Activated CD4-positive, alpha-beta T cell treated with anti-CD3 and anti-CD28 coated beads, Interleukin-2, amount 10 ng/mL, durations not matched to agents 24 days and 14 days (primary cell): ENCODE measurements around the gene SMIM9. TPM values are rescaled to one million over a fixed set of nuclear protein-coding genes. Genes with fewer than 3 reads are reported as not detected.
A peak's percentile ranks its signal among the peaks of the same experiment; 100 is the strongest.
"Not testable (repeated sequence)": the region's sequence is repeated elsewhere in the genome, so short reads cannot be mapped to it uniquely, and the experiment has no call there.

Experiments
- DNase-seq: peaks from one replicate; pipeline ENCODE4 v3.0.0; 2022
- H3K27ac Mint-ChIP-seq: one replicate; pipeline ENCODE4 v1.8.0; 2022; ENCODE audit warnings: mild to moderate bottlenecking, mixed read lengths
- H3K27me3 Mint-ChIP-seq: one replicate; pipeline ENCODE4 v1.8.0; 2022; ENCODE audit warnings: mixed read lengths
- H3K36me3 Mint-ChIP-seq: one replicate; pipeline ENCODE4 v1.8.0; 2022; ENCODE audit warnings: low read depth, mild to moderate bottlenecking, mixed read lengths
- H3K4me1 Mint-ChIP-seq: one replicate; pipeline ENCODE4 v1.8.0; 2021; ENCODE audit warnings: mixed read lengths
- H3K4me3 Mint-ChIP-seq: one replicate; pipeline ENCODE4 v1.8.0; 2022; ENCODE audit warnings: mild to moderate bottlenecking, moderate library complexity, mixed read lengths
- H3K9me3 Mint-ChIP-seq: one replicate; pipeline ENCODE4 v1.8.0; 2021; ENCODE audit warnings: mixed read lengths
- intact Hi-C: fragments of 100-400 bp; cut with micrococcal nuclease; formaldehyde crosslinking; loops from one replicate; pipeline ENCODE4 v1.15.1; 2023
- total RNA-seq: library from RNA; stranded (reverse); gene quantifications from 2 replicates; pipeline ENCODE4 v1.2.3, GENCODE V29; 2022

The SMIM9 gene
- total RNA-seq: not detected in 2 replicates

DNA sequence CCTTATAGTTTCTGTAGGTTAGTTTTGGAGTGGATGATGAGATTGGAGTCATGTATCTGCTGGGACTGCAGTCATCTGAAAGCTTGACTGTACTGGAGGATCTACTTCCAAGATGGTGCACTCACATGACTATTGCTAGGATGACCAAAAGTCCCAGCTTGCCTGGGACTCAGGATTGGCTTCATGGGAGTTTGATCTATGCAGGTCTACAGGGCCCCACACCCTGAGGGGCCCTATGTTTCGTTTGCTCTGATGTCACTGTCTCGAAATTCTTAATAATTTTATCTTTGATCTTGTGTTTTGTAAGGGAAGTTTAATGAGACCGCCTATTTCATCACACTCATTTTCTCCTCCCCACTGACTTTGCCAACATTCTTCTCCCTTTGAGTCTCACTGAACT, at the start of gene SMIM9:
SMIM9 (minus strand) TSS at position 101 of the 400 bp plus-strand sequence. CDS start 3,806 bp downstream, outside the sequence.
- DNase-seq: no peak
- intact Hi-C loops: no loop called here
- H3K27me3 Mint-ChIP-seq: no peaks in the 10 kb centered on the region
- H3K36me3 Mint-ChIP-seq: no peaks in the 10 kb centered on the region
- H3K4me3 Mint-ChIP-seq: no peak within 1 kb of the TSS
- H3K9me3 Mint-ChIP-seq: no peaks in the 10 kb centered on the region
- no peak within 1 kb of the TSS for H3K27ac Mint-ChIP-seq
- H3K4me1 Mint-ChIP-seq: peaks cover 7% of the 10 kb centered on the region

DNA sequence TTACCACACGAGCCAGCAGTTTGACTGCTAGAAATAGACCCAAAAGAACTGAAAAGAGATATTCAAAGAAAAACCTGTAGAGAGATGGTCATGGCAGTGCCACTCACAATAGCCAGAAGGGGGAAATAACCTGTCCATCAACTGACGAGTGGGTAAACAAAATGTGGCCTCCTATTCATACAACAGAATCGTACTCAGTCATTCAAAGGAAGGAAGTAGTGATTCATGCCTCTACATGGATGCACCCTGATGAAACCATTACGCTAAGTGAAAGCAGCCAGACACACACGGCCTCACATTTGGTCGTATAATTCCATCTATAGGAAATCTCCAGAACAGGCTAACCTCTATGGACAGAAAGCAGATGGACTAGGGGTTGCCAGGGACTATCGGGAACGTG, 49.6 kb upstream of the SMIM9 start:
- H3K4me3 Mint-ChIP-seq, H3K9me3 Mint-ChIP-seq, H3K4me1 Mint-ChIP-seq, H3K27me3 Mint-ChIP-seq, intact Hi-C loops, DNase-seq, H3K36me3 Mint-ChIP-seq, H3K27ac Mint-ChIP-seq: not testable (repeated sequence)

DNA sequence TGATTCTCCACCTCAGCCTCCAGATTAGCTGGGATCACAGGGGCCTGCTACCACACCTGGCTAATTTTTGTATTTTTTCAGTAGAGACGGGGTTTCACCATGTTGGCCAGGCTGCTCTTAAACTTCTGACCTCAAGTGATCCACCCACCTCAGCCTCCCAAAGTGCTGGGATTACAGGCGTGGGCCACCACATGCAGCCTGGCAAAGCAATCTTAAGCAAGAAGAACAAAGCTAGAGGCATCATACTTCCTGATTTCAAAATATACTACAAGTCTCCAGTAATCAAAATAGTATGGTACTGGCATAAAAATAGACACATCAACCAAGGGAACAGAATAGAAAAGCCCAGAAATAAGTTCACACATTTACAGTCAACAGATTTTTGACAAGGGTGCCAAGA, 38.9 kb upstream of the SMIM9 start:
- H3K36me3 Mint-ChIP-seq: peaks cover 2% of the 10 kb centered on the region
- no peak for DNase-seq
- peaks cover 6% of the 10 kb centered on the region for H3K27me3 Mint-ChIP-seq
- intact Hi-C loops: no loop called here
- H3K27ac Mint-ChIP-seq: no peak overlapping the region
- H3K4me3 Mint-ChIP-seq: no peak overlapping the region
- H3K4me1 Mint-ChIP-seq: no peaks in the 10 kb centered on the region
- H3K9me3 Mint-ChIP-seq: peaks cover 11% of the 10 kb centered on the region

DNA sequence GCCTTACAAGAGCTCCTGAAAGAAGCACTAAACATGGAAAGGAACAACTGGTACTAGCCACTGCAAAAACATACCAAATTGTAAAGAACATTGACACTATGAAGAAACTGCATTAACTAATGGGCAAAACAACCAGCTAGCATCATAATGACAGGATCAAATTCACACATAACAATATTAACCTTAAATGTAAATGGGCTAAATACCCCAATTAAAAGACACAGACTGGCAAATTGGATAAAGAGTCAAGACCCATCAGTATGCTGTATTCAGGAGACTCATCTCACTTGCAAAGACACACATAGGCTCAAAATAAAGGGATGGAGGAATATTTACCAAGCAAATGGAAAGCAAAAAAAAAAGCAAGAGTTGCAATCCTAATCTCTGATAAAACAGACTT, 34.1 kb upstream of the SMIM9 start:
- H3K9me3 Mint-ChIP-seq: peaks cover 18% of the 10 kb centered on the region
- H3K4me3 Mint-ChIP-seq, DNase-seq, H3K27me3 Mint-ChIP-seq, H3K4me1 Mint-ChIP-seq, H3K27ac Mint-ChIP-seq, intact Hi-C loops, H3K36me3 Mint-ChIP-seq: not testable (repeated sequence)

DNA sequence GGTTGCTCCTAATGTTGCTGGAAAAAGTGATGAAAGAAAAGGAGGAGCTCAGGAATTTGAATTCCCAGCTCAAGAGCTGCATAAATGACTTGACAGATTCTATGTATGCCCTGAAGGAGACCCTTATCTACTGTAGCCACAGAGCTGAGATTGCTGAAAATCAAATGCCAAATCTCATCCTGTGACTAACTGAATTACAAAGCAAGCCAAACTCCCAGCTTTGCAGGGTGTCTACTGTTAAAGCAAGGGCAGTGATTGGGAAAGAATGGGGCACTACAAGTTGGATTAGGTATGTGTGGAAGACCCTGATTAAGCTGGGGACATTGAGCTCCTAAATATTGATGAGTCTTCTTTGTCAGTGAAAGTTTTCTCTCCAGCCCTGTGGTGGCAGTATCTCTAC, 20.8 kb upstream of the SMIM9 start:
- H3K27me3 Mint-ChIP-seq: no peaks in the 10 kb centered on the region
- H3K9me3 Mint-ChIP-seq: no peaks in the 10 kb centered on the region
- H3K4me3 Mint-ChIP-seq: no peak overlapping the region
- H3K36me3 Mint-ChIP-seq: peaks cover 15% of the 10 kb centered on the region
- H3K27ac Mint-ChIP-seq: no peak overlapping the region
- intact Hi-C loops: no loop called here
- H3K4me1 Mint-ChIP-seq: no peaks in the 10 kb centered on the region
- no peak for DNase-seq

DNA sequence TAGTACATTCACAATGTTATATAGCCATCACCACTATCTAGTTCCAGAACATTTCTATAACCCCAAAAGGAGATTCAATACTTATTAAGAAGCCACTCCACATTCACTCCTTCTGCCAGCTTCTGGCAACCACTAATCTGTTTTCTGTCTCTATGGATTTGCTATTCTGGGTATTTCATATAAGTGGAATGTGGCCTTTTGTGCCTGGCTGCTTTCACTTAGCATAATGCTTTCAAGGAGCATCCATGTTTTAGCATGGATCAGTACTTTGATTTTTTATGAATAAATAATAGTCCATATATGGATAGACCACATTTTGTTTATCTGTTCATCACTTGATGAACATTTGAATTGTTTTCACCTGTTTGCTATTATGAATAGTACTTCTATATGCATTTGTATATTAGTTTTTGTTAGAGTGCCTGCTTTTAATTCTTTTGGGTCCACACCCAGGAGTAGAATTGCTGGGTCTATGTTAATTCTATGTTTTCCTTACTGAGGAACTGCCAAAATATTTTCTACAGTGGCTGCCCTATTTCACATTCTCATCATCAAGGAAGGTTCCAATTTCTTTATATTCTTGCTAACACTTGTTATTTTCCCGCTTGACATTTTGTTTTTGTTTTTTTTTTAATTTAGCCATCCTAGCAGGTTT, 16.6 kb upstream of the SMIM9 start:
- no peak overlapping the region for H3K27ac Mint-ChIP-seq
- peaks cover 4% of the 10 kb centered on the region for H3K36me3 Mint-ChIP-seq
- H3K9me3 Mint-ChIP-seq: no peaks in the 10 kb centered on the region
- no peaks in the 10 kb centered on the region for H3K4me1 Mint-ChIP-seq
- intact Hi-C loops: no loop called here
- DNase-seq: no peak
- no peak overlapping the region for H3K4me3 Mint-ChIP-seq
- H3K27me3 Mint-ChIP-seq: peaks cover 2% of the 10 kb centered on the region

DNA sequence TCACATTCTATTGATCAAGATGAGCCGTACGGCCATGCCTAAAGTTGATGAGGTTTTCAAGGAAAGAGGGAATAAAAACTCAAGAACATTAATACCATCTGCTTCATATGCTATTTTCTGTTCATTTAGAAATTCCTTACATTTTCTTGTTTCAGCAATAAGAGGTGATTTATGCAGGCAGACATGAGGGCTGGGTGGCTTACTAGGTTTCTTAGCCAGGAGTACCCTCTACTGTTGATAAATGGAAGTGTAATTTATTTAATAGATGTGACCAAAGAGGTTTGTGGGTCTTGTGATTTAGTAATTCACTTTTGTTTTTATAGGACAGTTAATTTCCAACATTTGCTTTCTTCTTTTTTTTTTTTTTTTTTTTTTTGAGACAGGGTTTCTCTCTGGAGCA, 6.4 kb upstream of the SMIM9 start:
- Mint-ChIP-seq H3K4me1 (peaks cover 3% of the 10 kb centered on the region), H3K9me3 (no peaks in the 10 kb centered on the region), H3K36me3 (no peaks in the 10 kb centered on the region), H3K27me3 (peaks cover 4% of the 10 kb centered on the region), H3K4me3 (no peak overlapping the region), H3K27ac (no peak overlapping the region)
- intact Hi-C loops: loop anchor here (2.0 to 5.0 kb wide), 2 partner anchors 79 to 92 kb away; partner anchors contain the start of gene DKC1
- DNase-seq: peak; percentile 56

DNA sequence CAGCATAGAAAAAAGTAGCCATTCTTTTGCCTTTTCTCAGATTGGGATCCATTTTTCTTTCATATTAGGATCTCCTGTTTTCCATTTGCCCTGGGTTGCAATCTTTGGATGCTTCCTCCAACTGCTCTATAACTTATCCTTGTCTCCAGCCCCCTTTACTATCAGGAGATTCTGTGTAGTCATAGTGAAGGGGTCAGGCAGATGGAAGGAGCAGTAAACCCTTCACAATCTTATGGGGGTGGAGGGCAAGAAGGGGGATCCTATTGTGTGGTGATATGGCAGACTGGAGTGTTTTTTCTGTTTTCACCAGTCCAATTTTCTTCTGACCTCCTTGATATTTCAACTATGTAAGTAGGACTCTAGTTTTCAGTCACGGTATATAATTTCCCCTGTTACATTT, 1.7 kb upstream of the SMIM9 start:
- Mint-ChIP-seq H3K27me3 (no peaks in the 10 kb centered on the region), H3K4me3 (no peak overlapping the region), H3K9me3 (no peaks in the 10 kb centered on the region), H3K4me1 (peaks cover 3% of the 10 kb centered on the region), H3K27ac (no peak overlapping the region), H3K36me3 (no peaks in the 10 kb centered on the region)
- intact Hi-C loops: no loop called here
- DNase-seq: no peak

DNA sequence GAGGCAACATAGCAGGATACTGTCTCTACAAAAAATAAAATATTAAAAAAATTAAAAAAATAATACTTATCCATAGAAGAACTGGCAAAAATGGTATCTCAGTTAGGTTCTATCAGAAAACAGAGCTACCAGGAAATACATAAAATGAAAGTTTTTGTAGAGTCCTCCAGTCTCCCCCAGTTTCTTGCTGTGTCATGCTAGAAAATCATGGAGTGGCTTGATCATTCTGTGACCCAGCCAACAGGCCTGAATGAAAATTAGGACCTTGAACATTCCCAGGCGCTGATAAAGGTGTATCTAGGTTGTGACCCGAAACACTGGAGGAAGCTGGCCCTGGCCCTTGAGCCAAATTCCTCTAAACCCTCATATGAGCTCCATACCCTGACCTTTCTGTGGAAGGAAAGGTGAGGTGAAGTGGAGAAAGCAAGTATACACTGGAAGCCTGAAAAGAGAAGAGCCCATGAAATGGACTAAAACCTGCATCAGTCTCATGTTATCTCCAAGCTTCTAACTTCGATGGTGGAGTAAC, 652 bp downstream of the SMIM9 start:
- no peak for DNase-seq
- no peaks in the 10 kb centered on the region for H3K36me3 Mint-ChIP-seq
- H3K4me3 Mint-ChIP-seq: no peak overlapping the region
- no peak overlapping the region for H3K27ac Mint-ChIP-seq
- intact Hi-C loops: no loop called here
- H3K9me3 Mint-ChIP-seq: no peaks in the 10 kb centered on the region
- peaks cover 12% of the 10 kb centered on the region for H3K4me1 Mint-ChIP-seq
- H3K27me3 Mint-ChIP-seq: no peaks in the 10 kb centered on the region

DNA sequence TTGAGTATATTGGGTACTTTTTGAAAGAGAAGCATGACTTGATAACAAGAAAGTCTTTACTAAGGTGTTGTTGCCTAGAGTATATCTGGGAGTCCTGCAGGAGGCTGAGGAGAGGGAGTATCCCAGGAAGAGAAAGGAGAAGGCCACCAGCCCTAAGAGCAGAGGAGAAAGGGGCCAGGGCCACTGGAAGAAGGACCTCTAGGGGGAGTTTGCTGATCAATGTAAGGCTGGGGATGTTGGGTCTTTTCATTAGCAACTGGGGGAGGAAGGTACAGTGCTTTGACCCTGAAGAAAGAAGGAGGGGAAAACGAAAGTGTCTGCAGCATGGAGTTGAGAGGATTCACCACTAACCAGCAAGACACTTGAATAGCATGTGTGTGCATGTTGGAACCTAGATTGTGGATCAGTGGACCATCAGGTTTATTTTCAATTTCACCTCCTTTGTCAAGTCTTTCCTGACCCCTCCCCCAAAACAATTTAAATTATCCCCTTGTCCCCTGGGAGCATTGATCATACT, 4.5 kb downstream of the SMIM9 start:
- Mint-ChIP-seq H3K27me3 (no peaks in the 10 kb centered on the region), H3K36me3 (no peaks in the 10 kb centered on the region), H3K9me3 (no peaks in the 10 kb centered on the region), H3K4me1 (peaks cover 20% of the 10 kb centered on the region), H3K4me3 (no peak overlapping the region), H3K27ac (no peak overlapping the region)
- intact Hi-C loops: no loop called here
- no peak for DNase-seq

DNA sequence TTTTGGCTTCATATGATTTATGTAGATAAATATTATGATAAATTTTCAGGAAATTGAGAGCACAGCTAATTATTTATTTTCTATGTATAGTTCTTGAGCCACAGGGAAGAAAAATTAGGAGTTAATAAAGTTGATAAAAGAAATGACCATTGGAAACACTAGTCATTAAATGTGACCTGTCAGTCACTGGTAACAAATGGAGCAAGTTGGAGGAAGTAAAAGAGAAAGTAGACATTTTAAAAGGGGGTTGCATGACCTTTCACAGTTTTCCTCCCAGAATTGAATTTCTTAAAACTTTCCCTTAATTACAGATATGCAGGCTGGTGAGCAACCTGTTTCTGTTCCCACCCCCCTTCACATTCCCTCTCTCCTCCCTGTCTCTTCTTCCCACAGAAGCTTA, 5.3 kb downstream of the SMIM9 start:
- Mint-ChIP-seq H3K4me1 (peaks cover 20% of the 10 kb centered on the region), H3K27me3 (no peaks in the 10 kb centered on the region), H3K36me3 (no peaks in the 10 kb centered on the region), H3K9me3 (no peaks in the 10 kb centered on the region), H3K4me3 (no peak overlapping the region), H3K27ac (no peak overlapping the region)
- intact Hi-C loops: no loop called here
- DNase-seq: no peak

DNA sequence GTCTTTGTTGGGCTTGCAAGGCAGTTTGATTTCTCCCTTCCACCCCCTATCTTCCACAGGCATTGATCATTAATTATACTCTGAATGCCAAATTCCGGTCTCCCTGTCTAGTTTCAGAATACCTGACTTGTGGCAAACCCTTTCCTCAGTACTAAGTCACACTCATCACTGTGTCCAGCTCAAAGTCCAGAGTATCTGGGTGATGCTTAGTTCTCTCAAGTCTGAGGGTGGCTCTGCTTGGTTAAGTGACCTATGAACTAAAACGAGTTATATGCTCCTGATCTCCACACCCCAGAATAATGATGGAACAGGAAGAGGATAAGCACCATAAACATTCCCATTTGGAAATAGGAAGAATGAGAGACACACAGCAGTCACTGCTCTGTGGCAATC, 6.5 kb downstream of the SMIM9 start:
- Mint-ChIP-seq H3K9me3 (no peaks in the 10 kb centered on the region), H3K36me3 (no peaks in the 10 kb centered on the region), H3K27me3 (no peaks in the 10 kb centered on the region), H3K4me3 (no peak overlapping the region), H3K4me1 (peaks cover 20% of the 10 kb centered on the region), H3K27ac (peak overlapping the region; percentile 29)
- intact Hi-C loops: no loop called here
- DNase-seq: no peak

DNA sequence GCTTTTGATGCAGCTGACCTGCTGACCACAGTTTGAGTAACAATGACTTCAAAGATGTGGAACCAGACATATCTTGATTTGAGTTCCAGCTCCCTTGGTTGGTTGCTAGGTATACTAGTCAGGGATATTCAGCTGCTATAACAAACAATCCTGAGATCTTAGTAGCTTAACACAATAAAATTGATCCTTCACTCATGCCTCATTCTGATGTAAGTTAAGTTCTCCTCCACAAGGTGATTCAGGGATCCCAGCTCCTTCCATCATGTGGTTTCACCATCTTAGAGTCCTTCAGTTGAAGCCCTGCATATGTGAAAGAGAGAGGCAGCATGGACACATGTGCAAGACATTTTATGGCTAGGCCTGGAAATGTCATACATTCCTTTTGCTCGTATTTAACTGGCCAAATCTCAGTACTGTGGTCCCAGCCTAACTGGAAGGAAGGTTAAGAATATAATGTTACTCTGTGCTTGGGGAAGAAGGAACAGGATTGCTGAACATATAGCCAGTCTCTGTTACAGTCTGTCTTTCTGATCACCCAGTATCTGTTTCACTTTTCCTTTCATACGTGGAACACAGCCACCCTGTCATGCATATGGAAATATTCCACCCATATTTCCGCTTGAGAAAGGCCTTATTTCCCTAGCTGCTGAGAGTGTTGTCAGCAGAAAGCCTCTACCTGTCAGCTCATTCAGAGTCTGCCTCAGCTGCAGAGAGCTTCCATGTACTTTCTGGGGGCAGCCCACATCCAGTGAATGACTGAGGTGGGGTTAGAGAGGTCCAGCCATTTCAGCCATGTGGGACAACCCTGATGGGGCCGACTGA, 7.1 kb downstream of the SMIM9 start:
- Mint-ChIP-seq H3K36me3 (no peaks in the 10 kb centered on the region), H3K27me3 (no peaks in the 10 kb centered on the region), H3K27ac (peak overlapping the region; percentile 81), H3K9me3 (no peaks in the 10 kb centered on the region), H3K4me1 (peaks cover 20% of the 10 kb centered on the region), H3K4me3 (peak overlapping the region; percentile 43)
- intact Hi-C loops: no loop called here
- DNase-seq: peak; percentile 72

DNA sequence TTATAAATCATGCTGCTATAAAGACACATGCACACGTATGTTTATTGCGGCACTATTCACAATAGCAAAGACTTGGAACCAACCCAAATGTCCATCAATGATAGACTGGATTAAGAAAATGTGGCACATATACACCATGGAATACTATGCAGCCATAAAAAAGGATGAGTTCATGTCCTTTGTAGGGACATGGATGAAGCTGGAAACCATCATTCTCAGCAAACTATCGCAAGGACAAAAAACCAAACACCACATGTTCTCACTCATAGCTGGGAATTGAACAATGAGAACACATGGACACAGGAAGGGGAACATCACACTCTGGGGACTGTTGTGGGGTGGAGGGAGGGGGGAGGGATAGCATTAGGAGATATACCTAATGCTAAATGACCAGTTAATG, 8.9 kb downstream of the SMIM9 start:
- H3K36me3 Mint-ChIP-seq, intact Hi-C loops, H3K27ac Mint-ChIP-seq, DNase-seq, H3K27me3 Mint-ChIP-seq, H3K4me3 Mint-ChIP-seq, H3K9me3 Mint-ChIP-seq: not testable (repeated sequence)
- H3K4me1 Mint-ChIP-seq: peaks cover 22% of the 10 kb centered on the region
